Lung (tissue), 12 donors: ENCODE measurements around the gene TRIM66. TPM values are rescaled to one million over a fixed set of nuclear protein-coding genes. Genes with fewer than 3 reads are reported as not detected.

Experiments used
- ATAC-seq: fragments of 200-7000 bp; cut with Tn5 transposase; one replicate; pipeline ENCODE4 v1.9.1; 2020; ENCODE audit warnings: moderate number of reproducible peaks; ENCODE audit not compliant: insufficient read depth, low FRiP score
- DNase-seq, 3 donors: peaks; one replicate each; pipeline ENCODE4 v3.0.0-alpha.2; 2013 to 2017
- H3K27ac ChIP-seq, 2 donors: one replicate each; pipeline ENCODE4 v1.5.1; 2013; ENCODE audit warnings: mild to moderate bottlenecking in 2 of 2, moderate library complexity in 2 of 2, control low read depth in 1 of 2, inconsistent platforms in 1 of 2, low read depth in 1 of 2, low read length in 1 of 2
- H3K27me3 ChIP-seq, 3 donors: one replicate each; pipeline ENCODE4 v1.5.1; 2013; ENCODE audit warnings: low read length in 2 of 3; ENCODE audit not compliant: control insufficient read depth in 3 of 3, insufficient read depth in 3 of 3
- H3K36me3 ChIP-seq, 4 donors: one replicate each; pipeline ENCODE4 v1.5.1; 2013; ENCODE audit warnings: low read length in 4 of 4, mild to moderate bottlenecking in 1 of 4, moderate library complexity in 1 of 4; ENCODE audit not compliant: control insufficient read depth in 4 of 4, insufficient read depth in 4 of 4
- H3K4me1 ChIP-seq, 5 donors: one replicate each; pipeline ENCODE4 v1.5.1; 2013; ENCODE audit warnings: low read length in 5 of 5, mild to moderate bottlenecking in 2 of 5, moderate library complexity in 1 of 5; ENCODE audit not compliant: control insufficient read depth in 5 of 5, insufficient read depth in 5 of 5
- H3K4me3 ChIP-seq: one replicate; pipeline ENCODE4 v1.5.1; 2013; ENCODE audit warnings: mild to moderate bottlenecking, control low read depth, moderate library complexity
- H3K9ac ChIP-seq, 2 donors: one replicate each; pipeline ENCODE4 v1.5.1; 2013; ENCODE audit warnings: low read length in 2 of 2, control low read depth in 1 of 2; ENCODE audit not compliant: insufficient read depth in 1 of 2
- H3K9me3 ChIP-seq, 4 donors: one replicate each; pipeline ENCODE4 v1.5.1; 2013; ENCODE audit warnings: low read length in 3 of 4, mild to moderate bottlenecking in 1 of 4, moderate library complexity in 1 of 4; ENCODE audit not compliant: control insufficient read depth in 4 of 4, insufficient read depth in 3 of 4
- CTCF ChIP-seq: IDR thresholded peaks from 2 replicates; pipeline ENCODE4 v1.5.1; 2012; ENCODE audit warnings: mild to moderate bottlenecking; ENCODE audit errors: control extremely low read depth, extremely low read depth
- WGBS, 2 donors: extraction: QIAGEN DNeasy Blood & Tissue Kit; methylation state at CpG; one replicate each; pipeline ENCODE4 v1.1.7; 2013; 5-methylcytosine and 5-hydroxymethylcytosine counted together
- polyA plus RNA-seq, 2 donors: library from polyadenylated mRNA; stranded (reverse); fragments of 200-250 nt; gene quantifications; one replicate each; pipeline ENCODE4 v1.2.1, GENCODE V29; 2013
- total RNA-seq, 2 donors: library from RNA; depleted of rRNA in 1 of 2; stranded (reverse); fragments of >200 nt in 1 of 2; gene quantifications; one replicate each; pipeline ENCODE4 v1.2.1, GENCODE V29; 2014 to 2021
- donor health status: control.
- donor health status: control.
- donor health status: Bipolar disorder and iron deficiency.
- donor health status: healthy.
- donor health status: DM: yes; HTN: yes; CAD: no.

TRIM66 gene
- total and polyA plus RNA-seq, 4 donors, result 2.0 to 23.9 (median 11.3) TPM

DNA sequence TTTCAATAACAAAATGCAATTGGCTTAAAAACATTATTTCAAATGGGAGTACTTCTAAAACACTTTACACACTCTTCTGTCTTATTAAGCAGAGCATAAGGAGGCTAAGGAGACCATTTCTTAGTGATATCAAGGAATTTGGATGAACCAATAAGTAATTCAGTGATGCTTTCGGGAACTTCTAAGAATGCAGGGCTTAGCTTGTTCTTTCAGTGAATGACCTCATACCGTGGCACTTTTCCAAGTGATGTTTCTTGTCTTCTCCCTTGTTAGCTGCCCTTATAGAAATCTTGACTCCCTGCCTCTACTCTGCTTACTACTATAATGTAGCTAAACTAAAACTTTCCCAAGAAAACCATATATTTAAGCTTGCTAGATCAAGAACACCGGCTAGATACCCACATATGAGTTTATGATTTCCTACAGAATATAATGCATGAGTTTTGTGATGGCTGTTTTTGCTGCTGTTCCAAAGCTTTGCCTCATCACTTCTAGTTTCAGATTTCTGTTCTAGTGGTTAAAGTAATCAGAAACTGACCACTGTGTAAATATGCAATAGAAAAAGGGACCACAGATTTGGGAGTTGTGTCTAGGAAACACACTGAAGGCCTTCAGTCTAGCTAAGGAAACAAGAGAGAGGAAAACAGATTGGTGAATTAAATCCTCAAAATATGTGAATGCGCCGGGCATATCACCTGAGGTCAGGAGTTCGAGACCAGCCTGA, 50.9 kb downstream of the TRIM66 start:
- H3K9ac ChIP-seq, result no peak overlapping the region
- H3K4me3 ChIP-seq, result no peak overlapping the region
- ATAC-seq (no peak), DNase-seq (peak in 2 of 3 donors; percentile 44 to 68)
- H3K36me3 ChIP-seq, result peaks cover 3 to 16% (median 4%) of the 10 kb centered on the region in 4 donors
- 85 to 92% methylated on average over 6 of the region's 6 CpGs for WGBS, 2 donors
- no peaks in the 10 kb centered on the region for H3K27me3 ChIP-seq
- peaks cover 0 to 3% (median 1%) of the 10 kb centered on the region in 4 donors for H3K9me3 ChIP-seq
- TF ChIP-seq CTCF, result no peak
- H3K4me1 ChIP-seq, result peaks cover 0 to 4% (median 0%) of the 10 kb centered on the region in 5 donors
- no peak overlapping the region for H3K27ac ChIP-seq

GRCh38 chr11:8624698-8625097, 57.8 kb downstream of the TRIM66 start:
- 89 to 97% methylated on average over 2 of the region's 2 CpGs for WGBS, 2 donors
- no peak for ATAC-seq
- Histone ChIP-seq H3K27ac (no peak overlapping the region), H3K9me3 (no peaks in the 10 kb centered on the region), H3K9ac (no peak overlapping the region), H3K27me3 (no peaks in the 10 kb centered on the region), H3K4me3 (no peak overlapping the region), H3K4me1 (peaks cover 0 to 4% (median 0%) of the 10 kb centered on the region in 5 donors), H3K36me3 (peaks cover 3 to 35% (median 5%) of the 10 kb centered on the region in 4 donors)
- TF ChIP-seq CTCF, result no peak
- no peak for DNase-seq

DNA sequence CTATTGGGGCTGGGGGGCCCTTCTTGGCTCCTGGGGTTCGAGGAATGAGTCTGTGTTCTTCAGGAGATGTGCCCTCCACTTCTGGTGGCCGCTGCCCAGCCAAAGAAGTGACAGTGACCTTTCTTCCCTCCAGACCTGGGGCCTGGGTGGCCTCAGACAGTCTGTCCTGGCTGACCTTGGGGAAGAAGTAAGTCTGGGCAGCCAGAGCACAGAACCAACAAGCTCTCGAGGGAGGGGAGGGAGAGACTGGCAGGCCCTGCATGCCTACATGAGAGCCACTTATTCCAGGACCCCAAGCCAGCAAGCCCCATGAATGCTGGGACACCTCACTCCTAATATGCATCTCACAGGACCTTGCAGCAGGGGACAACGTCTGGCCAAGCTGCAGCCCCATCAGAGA, 61.3 kb downstream of the TRIM66 start:
- DNase-seq, result no peak
- TF ChIP-seq CTCF, result no peak
- no peak overlapping the region for H3K4me3 ChIP-seq
- no peak overlapping the region for H3K9ac ChIP-seq
- no peak overlapping the region for H3K27ac ChIP-seq
- H3K36me3 ChIP-seq, result peaks cover 3 to 56% (median 5%) of the 10 kb centered on the region in 4 donors
- H3K9me3 ChIP-seq, result no peaks in the 10 kb centered on the region
- no peaks in the 10 kb centered on the region for H3K27me3 ChIP-seq
- no peak for ATAC-seq
- 88 to 91% methylated on average over 4 of the region's 4 CpGs for WGBS, 2 donors
- H3K4me1 ChIP-seq, result no peaks in the 10 kb centered on the region

DNA sequence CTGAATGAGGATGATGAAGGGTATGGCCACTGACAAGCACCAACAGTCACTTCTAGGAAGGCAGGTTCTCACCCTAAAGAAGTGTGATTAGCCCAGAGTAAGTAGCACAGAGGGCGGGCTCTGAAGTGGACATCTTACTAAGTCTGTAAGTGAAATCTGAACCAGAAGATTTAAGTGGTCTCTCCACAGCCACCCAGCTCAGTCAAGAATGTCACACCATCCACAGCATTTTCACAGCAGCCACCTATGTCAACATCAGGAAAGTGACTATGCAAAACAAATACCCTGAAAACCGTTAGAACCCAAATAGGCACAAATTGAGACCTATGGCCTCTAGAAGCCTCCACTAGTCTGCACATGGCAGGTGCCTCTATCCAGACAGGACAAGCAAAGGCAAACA, 65.4 kb downstream of the TRIM66 start:
- H3K9me3 ChIP-seq, result no peaks in the 10 kb centered on the region
- H3K27ac ChIP-seq, result no peak overlapping the region
- no peak overlapping the region for H3K9ac ChIP-seq
- peaks cover 0 to 9% (median 0%) of the 10 kb centered on the region in 5 donors for H3K4me1 ChIP-seq
- H3K36me3 ChIP-seq, result peaks cover 0 to 43% (median 0%) of the 10 kb centered on the region in 4 donors
- DNase-seq (no peak), ATAC-seq (no peak)
- WGBS, 2 donors, result 59 to 78% methylated on average over 2 of the region's 2 CpGs
- no peak overlapping the region for H3K4me3 ChIP-seq
- H3K27me3 ChIP-seq, result no peaks in the 10 kb centered on the region
- TF ChIP-seq CTCF, result no peak
